HEK293T (cell line): ENCODE results near the gene CDH2.

ENCODE experiments used
- ARNT ChIP-seq: fragments of 450-650 bp; IDR thresholded peaks from 2 replicates; pipeline ENCODE4 v1.6.1; 2017; ENCODE audit warnings: mild to moderate bottlenecking
- BHLHE40 ChIP-seq: fragments of 450-650 bp; IDR thresholded peaks from 2 replicates; pipeline ENCODE4 v1.6.1; 2016; ENCODE audit warnings: mild to moderate bottlenecking, moderate library complexity, borderline replicate concordance
- CTBP1 ChIP-seq: fragments of 450-650 bp; IDR thresholded peaks from 2 replicates; pipeline ENCODE4 v1.6.1; 2016; ENCODE audit warnings: borderline replicate concordance
- FOXM1 ChIP-seq: fragments of 450-650 bp; IDR thresholded peaks from 2 replicates; pipeline ENCODE4 v1.6.1; 2017; ENCODE audit warnings: mild to moderate bottlenecking, borderline replicate concordance
- NFRKB ChIP-seq: fragments of 450-650 bp; IDR thresholded peaks from 2 replicates; pipeline ENCODE4 v1.6.1; 2016; ENCODE audit warnings: mild to moderate bottlenecking, moderate library complexity
- PKNOX1 ChIP-seq: fragments of 450-650 bp; IDR thresholded peaks from 2 replicates; pipeline ENCODE4 v1.6.1; 2016
- SUZ12 ChIP-seq: fragments of 450-650 bp; IDR thresholded peaks from 2 replicates; pipeline ENCODE4 v1.6.1; 2016; ENCODE audit warnings: mild to moderate bottlenecking

GRCh38 chr18:28201056-28201455, 24.1 kb upstream of the CDH2 start:
- TF ChIP-seq FOXM1 (no peak), SUZ12 (no peak), ARNT (no peak), BHLHE40 (no peak), CTBP1 (no peak), NFRKB (no peak), PKNOX1 (no peak)
